CD4-positive, alpha-beta T cell treated with Interleukin-6 for 4 hours (primary cell): ENCODE data around the gene ABCF1.
"Not testable (repeated sequence)": the region's sequence is repeated elsewhere in the genome, so short reads cannot be mapped to it uniquely, and the experiment has no call there.

Source experiments
- DNase-seq: peaks from one replicate; pipeline ENCODE4 v3.0.0-alpha.2; 2020; ENCODE audit warnings: mixed read lengths

ABCF1 gene

GRCh38 chr6:30571075-30571761 lies at the start of gene ABCF1:
ABCF1 (plus strand) TSS chr6:30571442; CDS start chr6:30571488, 46 bp downstream.
- DNase-seq: peak; percentile 99

GRCh38 chr6:30521952-30522351 lies 49.3 kb upstream of the ABCF1 start:
- not testable (repeated sequence) for DNase-seq

- not testable (repeated sequence) for DNase-seq
Observed at GRCh38 chr6:30526444-30526843, 44.8 kb upstream of the ABCF1 start.

GRCh38 chr6:30529349-30529875 lies 41.8 kb upstream of the ABCF1 start:
- DNase-seq: peak; percentile 23

GRCh38 chr6:30530014-30530413 lies 41.2 kb upstream of the ABCF1 start:
- no peak for DNase-seq

DNA sequence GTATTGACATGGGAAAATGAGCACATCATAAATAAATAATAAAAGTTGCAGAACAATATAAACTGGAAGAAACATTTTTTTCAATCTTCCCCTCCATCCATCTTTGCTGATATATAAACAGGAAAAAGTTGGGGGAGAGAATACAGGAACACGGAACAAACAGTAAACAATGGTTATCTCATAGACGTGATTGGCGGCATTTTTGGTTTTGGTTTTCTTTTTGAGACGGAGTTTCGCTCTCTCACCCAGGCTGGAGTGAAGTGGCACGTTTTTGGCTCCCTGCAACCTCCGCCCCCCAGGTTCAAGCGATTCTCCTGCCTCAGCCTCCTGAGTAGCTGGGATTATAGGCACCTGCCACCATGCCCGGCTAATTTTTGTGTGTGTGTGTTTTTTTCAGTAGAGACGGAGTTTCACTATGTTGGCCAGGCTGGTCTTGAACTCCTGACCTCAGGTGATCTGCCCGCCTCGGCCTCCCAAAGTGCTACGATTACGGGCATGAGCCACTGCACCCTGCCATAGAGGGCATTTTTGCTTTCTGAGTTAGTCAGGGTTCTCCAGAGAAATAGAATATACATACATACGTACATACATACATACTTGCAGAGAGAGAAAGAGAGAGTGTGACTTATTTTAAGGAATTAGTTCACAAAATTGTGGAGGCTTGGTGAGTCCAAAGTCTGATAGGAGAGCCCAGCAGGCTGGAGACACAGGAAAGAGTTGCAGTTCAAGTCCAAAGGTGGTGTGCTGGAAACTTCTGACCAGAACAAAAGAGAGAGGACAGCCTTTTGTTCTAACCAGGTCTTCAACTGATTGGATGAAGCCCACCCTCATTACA lies 37.6 kb upstream of the ABCF1 start:
- DNase-seq: peak; percentile 15

DNA sequence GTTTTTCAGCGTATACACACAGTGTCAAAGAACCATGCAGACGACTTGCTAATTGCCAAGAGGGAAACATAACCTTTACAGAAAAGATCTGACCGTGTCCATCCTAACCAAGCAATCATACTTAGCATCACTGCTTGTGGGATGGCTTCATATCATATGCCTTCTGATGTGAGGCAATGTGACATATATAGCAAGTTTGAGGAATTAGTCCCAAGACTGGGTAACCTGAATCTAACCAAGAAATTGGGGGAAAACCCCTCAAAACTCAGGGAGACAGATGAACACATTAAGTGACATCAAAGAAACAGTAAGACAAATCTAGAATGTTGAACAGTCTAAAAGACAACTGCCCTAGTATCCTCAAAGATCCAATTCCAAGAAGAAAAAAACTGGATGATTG lies 33.3 kb upstream of the ABCF1 start:
- DNase-seq: no peak

- peak; percentile 86 for DNase-seq
Observed at GRCh38 chr6:30541515-30542403, 29.5 kb upstream of the ABCF1 start.

- DNase-seq: peak; percentile 62
Observed at GRCh38 chr6:30542404-30542725, 28.9 kb upstream of the ABCF1 start.

- no peak for DNase-seq
Observed at GRCh38 chr6:30542915-30543314, 28.3 kb upstream of the ABCF1 start.

- peak; percentile 63 for DNase-seq
Observed at GRCh38 chr6:30543821-30544220, 27.4 kb upstream of the ABCF1 start.

DNA sequence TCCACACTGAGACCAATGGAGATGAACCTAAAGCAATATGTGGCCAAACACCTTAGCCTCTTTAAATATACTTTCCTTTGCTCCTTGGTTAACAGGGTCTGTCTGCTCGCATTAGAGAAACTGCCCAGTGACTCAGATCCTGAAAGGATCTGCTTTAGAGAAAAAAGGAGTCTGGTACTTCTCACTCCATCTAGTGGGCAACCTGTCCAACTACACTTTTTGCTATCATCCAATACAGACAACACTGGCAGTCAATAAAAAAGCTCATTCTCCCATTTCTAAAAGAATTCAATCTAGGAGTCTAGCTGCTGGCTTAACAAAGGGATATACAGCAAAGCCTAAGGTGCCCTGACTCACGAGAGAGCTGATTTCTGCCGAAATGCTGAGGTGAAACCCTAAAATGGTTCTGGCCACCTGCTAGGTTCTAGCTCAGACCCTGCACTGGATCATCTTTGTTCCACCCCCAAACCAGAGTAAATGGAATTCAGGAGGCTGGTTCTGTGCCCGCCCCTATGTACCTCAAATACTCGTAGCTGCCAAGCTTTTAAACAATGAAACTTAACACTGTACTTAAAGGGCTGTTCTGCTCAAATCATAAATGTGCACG lies 26.5 kb upstream of the ABCF1 start:
- DNase-seq: peak; percentile 40

DNA sequence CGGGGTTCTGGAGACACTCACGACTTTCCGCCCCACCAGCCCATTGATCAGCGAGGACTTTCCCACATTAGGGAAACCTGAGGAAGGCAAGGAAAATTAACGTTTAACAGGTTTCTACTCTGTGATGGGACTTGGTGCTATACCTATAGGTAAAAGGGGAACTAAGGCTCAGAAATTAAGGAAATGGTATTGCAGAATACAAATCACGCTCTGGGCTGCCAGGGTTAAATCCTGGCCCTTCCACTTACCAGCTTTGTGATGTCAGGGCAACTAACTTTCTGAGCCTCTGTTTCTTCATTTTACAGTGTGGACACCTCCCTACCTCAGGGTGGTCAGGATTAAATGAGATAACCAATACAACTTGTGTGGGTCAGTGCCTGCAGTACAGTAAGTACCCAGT lies 23.8 kb upstream of the ABCF1 start:
- DNase-seq: no peak

GRCh38 chr6:30548375-30548774 lies 22.9 kb upstream of the ABCF1 start:
- DNase-seq: no peak

DNA sequence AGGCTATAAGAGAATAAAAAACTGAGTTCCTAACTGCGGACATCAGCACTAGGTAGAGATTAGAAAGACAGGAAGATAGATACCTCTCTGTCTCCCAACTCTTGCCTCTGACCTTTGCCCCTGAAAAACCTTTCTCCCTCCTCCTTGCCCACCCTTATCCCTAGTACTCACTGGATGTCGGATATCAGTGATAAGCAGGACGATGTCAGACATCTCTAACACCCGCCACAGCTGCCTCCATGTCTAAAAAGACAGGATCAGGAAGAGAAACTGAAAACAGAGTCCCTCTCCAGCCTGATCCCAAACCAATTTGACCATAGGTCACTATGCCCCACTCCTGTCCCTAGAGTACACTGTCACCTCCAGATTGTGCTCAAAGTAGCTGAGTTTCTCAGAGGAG lies 16.8 kb upstream of the ABCF1 start:
- DNase-seq: no peak

- no peak for DNase-seq
Observed at GRCh38 chr6:30554962-30555815, 16.1 kb upstream of the ABCF1 start.

DNA sequence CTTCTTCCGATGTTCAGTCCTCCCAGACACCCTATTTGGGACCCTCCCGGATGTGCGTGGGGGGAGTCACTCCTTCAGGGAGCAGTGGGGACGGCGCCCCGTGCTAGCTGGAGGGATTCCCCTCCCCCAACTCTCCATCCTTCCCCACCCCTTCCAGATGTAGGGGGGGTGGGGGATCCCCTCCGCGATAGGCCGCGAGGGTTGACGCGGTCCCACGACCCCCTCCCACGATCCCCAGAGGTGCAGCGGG lies 15.5 kb upstream of the ABCF1 start:
- no peak for DNase-seq

- DNase-seq: peak; percentile 99
Observed at GRCh38 chr6:30556066-30556905, 15.0 kb upstream of the ABCF1 start, which contains the start of gene GNL1. GNL1 (minus strand) TSS chr6:30556489; CDS start chr6:30556203, 286 bp downstream.

DNA sequence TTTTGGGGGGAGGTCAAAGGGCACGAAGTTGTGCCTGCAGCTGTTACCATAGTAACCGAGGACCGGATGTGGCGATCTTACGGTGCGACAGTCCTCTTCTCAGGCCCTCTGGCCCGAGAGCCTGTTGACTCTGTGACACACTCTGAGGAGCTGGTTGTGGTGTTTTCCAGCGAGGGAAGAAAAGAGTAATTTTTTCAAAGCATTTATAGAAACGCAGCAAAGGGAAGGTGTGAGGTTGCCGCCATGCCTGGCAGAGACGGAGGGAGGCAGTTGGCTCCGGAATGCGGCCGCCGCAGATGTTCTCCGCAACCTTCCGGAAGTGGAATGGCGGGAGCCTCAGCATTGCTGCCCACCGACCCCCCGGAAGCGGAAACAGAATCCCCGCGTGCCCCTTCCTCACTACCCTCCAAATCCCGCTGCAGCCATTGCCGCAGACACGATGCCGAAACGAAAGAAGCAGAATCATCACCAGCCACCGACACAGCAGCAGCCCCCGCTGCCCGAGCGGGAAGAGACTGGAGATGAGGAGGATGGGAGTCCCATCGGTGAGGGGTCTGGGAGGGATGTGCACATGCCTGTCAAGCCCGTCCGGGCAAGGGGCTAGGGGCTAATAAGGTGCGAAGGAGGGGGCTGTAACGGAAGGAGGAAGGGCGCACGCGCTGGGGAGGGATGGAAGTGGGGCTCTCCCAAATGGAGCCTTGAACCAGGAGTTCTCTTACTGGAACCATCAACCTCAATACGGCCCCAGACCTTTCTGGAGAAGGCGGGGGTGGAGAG lies 14.1 kb upstream of the ABCF1 start, which contains the start of gene PRR3:
Gene PRR3 (plus strand): TSS at position 390 of the 777 bp plus-strand sequence. CDS start 50 bp downstream, at position 440.
- peak; percentile 82 for DNase-seq

GRCh38 chr6:30557683-30557981 lies 13.6 kb upstream of the ABCF1 start:
- DNase-seq: peak; percentile 74
